PC-9 (cell line): Measurements from ENCODE around the gene TUBA1C. TPM values are rescaled to one million over a fixed set of nuclear protein-coding genes. Genes with fewer than 3 reads are reported as not detected.
"Not testable (repeated sequence)": the region's sequence is repeated elsewhere in the genome, so short reads cannot be mapped to it uniquely, and the experiment has no call there.

Experiments
- BruUV-seq: library from RNA; stranded (reverse); fragments of 400-500 nt; replicated peaks from 2 replicates; lab custom pipeline; 2021; lab: Mats Ljungman, UMichigan
- CTCF ChIA-PET: fragments of 300-600 bp; sonication (Branson Sonifier 250); formaldehyde crosslinking; loops from one replicate; lab custom pipeline; 2022; ENCODE audit warnings: antibody characterized with exemption; lab: Charles Lee
- POLR2A ChIA-PET: fragments of 300-600 bp; sonication (Branson Sonifier 250); formaldehyde crosslinking; loops from one replicate; lab custom pipeline; 2022; ENCODE audit warnings: antibody characterized with exemption; ENCODE audit not compliant: unreplicated experiment; lab: Charles Lee
- DNase-seq, 2 experiments: peaks; one replicate each; pipeline versions ENCODE4 v3.0.0 to v3.0.0-alpha.2; 2015 to 2022; ENCODE audit warnings: mixed read lengths in 1 of 2
- H2AFZ ChIP-seq: fragments of 200-600 bp; sonication (generic); 2 replicates; pipeline ENCODE4 v1.8.1; 2017; ENCODE audit warnings: antibody characterized with exemption
- H3F3A ChIP-seq: fragments of 200-600 bp; sonication (generic); 2 replicates; pipeline ENCODE4 v1.8.1; 2017; ENCODE audit warnings: antibody characterized with exemption, mild to moderate bottlenecking, low read depth; ENCODE audit not compliant: insufficient read depth
- H3K27ac ChIP-seq: fragments of 200-600 bp; sonication (generic); 2 replicates; pipeline ENCODE4 v1.6.1; 2016; ENCODE audit warnings: mixed run types
- H3K27me3 ChIP-seq: fragments of 200-600 bp; sonication (generic); 2 replicates; pipeline ENCODE4 v1.6.1; 2016; ENCODE audit warnings: low read depth, mixed run types; ENCODE audit not compliant: insufficient read depth
- H3K36me3 ChIP-seq: fragments of 200-600 bp; sonication (generic); 2 replicates; pipeline ENCODE4 v1.6.1; 2016; ENCODE audit warnings: low read depth, mixed run types
- H3K4me1 ChIP-seq: fragments of 200-600 bp; sonication (generic); replicated peaks from 2 replicates; pipeline ENCODE4 v1.6.1; 2016; ENCODE audit warnings: mixed run types; ENCODE audit not compliant: insufficient read depth
- H3K4me2 ChIP-seq: fragments of 200-600 bp; sonication (generic); 2 replicates; pipeline ENCODE4 v1.6.1; 2017; ENCODE audit warnings: mixed run types
- H3K4me3 ChIP-seq: fragments of 200-600 bp; sonication (generic); 2 replicates; pipeline ENCODE4 v1.6.1; 2016; ENCODE audit warnings: mixed run types
- H3K79me2 ChIP-seq: fragments of 200-600 bp; sonication (generic); 2 replicates; pipeline ENCODE4 v1.6.1; 2017; ENCODE audit warnings: low read depth, mixed run types
- H3K9me2 ChIP-seq: fragments of 200-600 bp; sonication (generic); 2 replicates; pipeline ENCODE4 v1.8.1; 2017; ENCODE audit warnings: mild to moderate bottlenecking; ENCODE audit not compliant: insufficient read depth
- H3K9me3 ChIP-seq: fragments of 200-600 bp; sonication (generic); 2 replicates; pipeline ENCODE4 v1.8.1; 2016; ENCODE audit warnings: low read depth; ENCODE audit not compliant: insufficient read depth
- H4K20me1 ChIP-seq: fragments of 200-600 bp; sonication (generic); 2 replicates; pipeline ENCODE4 v1.8.1; 2017; ENCODE audit not compliant: insufficient read depth
- CTCF ChIP-seq: fragments of 200-600 bp; sonication (generic); conservative IDR thresholded peaks from 2 replicates; pipeline ENCODE4 v1.6.1; 2017; ENCODE audit warnings: mixed run types, antibody characterized with exemption, mild to moderate bottlenecking, moderate library complexity
- EZH2 ChIP-seq: fragments of 200-600 bp; sonication (generic); IDR thresholded peaks from 2 replicates; pipeline ENCODE4 v1.8.0; 2017; ENCODE audit warnings: antibody characterized with exemption, low read depth
- intact Hi-C: fragments of 100-400 bp; cut with micrococcal nuclease; formaldehyde crosslinking; loops from one replicate; pipeline ENCODE4 v1.10.0; 2022; ENCODE audit not compliant: unreplicated experiment
- total RNA-seq: library from RNA; stranded (reverse); gene quantifications from 2 replicates; pipeline ENCODE4 v1.2.3, GENCODE V29; 2021

Gene TUBA1C
- total RNA-seq, 1 experiment from 2014 or later: 490 TPM

- DNase-seq: no peak
- Histone ChIP-seq H3K36me3 (no peaks in the 10 kb centered on the region), H3K4me2 (no peak overlapping the region), H3K27me3 (no peaks in the 10 kb centered on the region), H3K9me2 (no peaks in the 10 kb centered on the region), H3F3A (no peaks in the 10 kb centered on the region; the same call in 1 of the 2 replicates), H3K79me2 (no peaks in the 10 kb centered on the region), H3K4me1 (no peaks in the 10 kb centered on the region), H2AFZ (no peak overlapping the region), H4K20me1 (no peaks in the 10 kb centered on the region), H3K4me3 (no peak overlapping the region), H3K27ac (no peak overlapping the region), H3K9me3 (no peaks in the 10 kb centered on the region)
- ChIA-PET CTCF (no interaction called here), POLR2A (interaction anchor here (0.7 kb wide), 1 partner anchor 41 kb away, joined by 6 read pairs; the partner anchor contains the start of gene TROAP)
- no peak for TF ChIP-seq CTCF
- TF ChIP-seq EZH2: no peak
- intact Hi-C loops: no loop called here
- BruUV-seq: no TSS peak
Measured at GRCh38 chr12:49282302-49282701, 17.4 kb downstream of the TUBA1C start.

DNA sequence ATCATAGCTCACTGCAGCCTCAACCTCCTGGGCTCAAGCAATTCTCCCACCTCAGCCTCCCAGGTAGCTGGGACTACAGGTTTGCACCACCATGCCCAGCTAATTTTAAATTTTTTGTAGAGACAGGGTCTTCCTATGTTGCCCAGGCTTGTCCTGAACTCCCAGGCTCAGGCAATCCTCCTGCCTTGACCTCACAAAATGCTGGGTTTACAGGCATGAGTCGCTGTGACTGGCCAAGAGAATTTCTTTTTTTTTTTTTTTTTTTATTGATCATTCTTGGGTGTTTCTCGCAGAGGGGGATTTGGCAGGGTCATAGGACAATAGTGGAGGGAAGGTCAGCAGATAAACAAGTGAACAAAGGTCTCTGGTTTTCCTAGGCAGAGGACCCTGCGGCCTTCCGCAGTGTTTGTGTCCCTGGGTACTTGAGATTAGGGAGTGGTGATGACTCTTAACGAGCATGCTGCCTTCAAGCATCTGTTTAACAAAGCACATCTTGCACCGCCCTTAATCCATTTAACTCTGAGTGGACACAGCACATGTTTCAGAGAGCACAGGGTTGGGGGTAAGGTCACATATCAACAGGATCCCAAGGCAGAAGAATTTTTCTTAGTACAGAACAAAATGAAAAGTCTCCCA, 18.0 kb downstream of the TUBA1C start:
- H3K4me3 ChIP-seq, POLR2A ChIA-PET, H3K79me2 ChIP-seq, H3K9me3 ChIP-seq, H3K36me3 ChIP-seq, H3K9me2 ChIP-seq, DNase-seq, H2AFZ ChIP-seq, H3K27ac ChIP-seq, BruUV-seq, CTCF ChIA-PET, H4K20me1 ChIP-seq, H3K27me3 ChIP-seq, intact Hi-C loops, H3F3A ChIP-seq, H3K4me2 ChIP-seq, H3K4me1 ChIP-seq: not testable (repeated sequence)

- Histone ChIP-seq H3K27me3 (no peaks in the 10 kb centered on the region), H4K20me1 (no peaks in the 10 kb centered on the region), H3K79me2 (no peaks in the 10 kb centered on the region), H3K9me2 (no peaks in the 10 kb centered on the region), H3K4me3 (no peak overlapping the region), H2AFZ (no peak overlapping the region), H3K9me3 (no peaks in the 10 kb centered on the region), H3K27ac (no peak overlapping the region), H3K36me3 (no peaks in the 10 kb centered on the region), H3K4me2 (no peak overlapping the region), H3K4me1 (no peaks in the 10 kb centered on the region), H3F3A (no peaks in the 10 kb centered on the region; the same call in 1 of the 2 replicates)
- ChIA-PET POLR2A (interaction anchor here (1.3 kb wide), 1 partner anchor 15 kb away, joined by 4 read pairs; no protein-coding TSS in a partner anchor), CTCF (no interaction called here)
- no peak for TF ChIP-seq EZH2
- no TSS peak for BruUV-seq
- intact Hi-C loops: no loop called here
- DNase-seq: no peak
Measured at GRCh38 chr12:49283541-49284429, 18.9 kb downstream of the TUBA1C start.

GRCh38 chr12:49284672-49285071, 19.8 kb downstream of the TUBA1C start:
- intact Hi-C loops: no loop called here
- Histone ChIP-seq H3K4me3 (no peak overlapping the region), H3K27me3 (no peaks in the 10 kb centered on the region), H3K79me2 (no peaks in the 10 kb centered on the region), H3K9me3 (no peaks in the 10 kb centered on the region), H4K20me1 (no peaks in the 10 kb centered on the region), H3K27ac (no peak overlapping the region), H2AFZ (no peak overlapping the region), H3K4me2 (no peak overlapping the region), H3F3A (no peaks in the 10 kb centered on the region), H3K4me1 (no peaks in the 10 kb centered on the region), H3K36me3 (no peaks in the 10 kb centered on the region), H3K9me2 (no peaks in the 10 kb centered on the region)
- no peak for DNase-seq
- CTCF ChIA-PET: interaction anchor here (0.7 kb wide), 1 partner anchor 288 kb away, joined by 4 read pairs; no protein-coding TSS in a partner anchor
- TF ChIP-seq CTCF: no peak
- TF ChIP-seq EZH2: no peak
- no TSS peak for BruUV-seq
- POLR2A ChIA-PET: interaction anchor here (1.3 kb wide), 1 partner anchor 16 kb away, joined by 4 read pairs; no protein-coding TSS in a partner anchor
